K562 (cell line): ENCODE data around the gene RASSF1. TPM values are rescaled to one million over a fixed set of nuclear protein-coding genes. Genes with fewer than 3 reads are reported as not detected.

ENCODE experiments used
- ATAC-seq: fragments of 200-7000 bp; cut with Tn5 transposase; 3 replicates; pipeline ENCODE4 v1.9.1; 2020; ENCODE audit warnings: moderate library complexity
- BruUV-seq: library from RNA; stranded (reverse); fragments of 400-500 nt; replicated peaks from 2 replicates; lab custom pipeline; 2021; lab: Mats Ljungman, UMichigan
- CTCF ChIA-PET: fragments of 300-600 bp; formaldehyde crosslinking; extraction: SDS; loops from one replicate; lab custom pipeline; 2021; ENCODE audit warnings: low intra/inter-chr PET ratio; lab: Yijun Ruan, JAX
- POLR2A ChIA-PET: fragments of 300-600, 350-650 bp; sonication (Branson Sonifier 250); formaldehyde crosslinking; extraction: SDS; loops from one replicate; lab custom pipeline; 2021; ENCODE audit warnings: antibody characterized with exemption, inconsistent platforms; lab: Yijun Ruan, JAX
- DNase-seq, 4 experiments: peaks; one replicate each; pipeline versions ENCODE4 v3.0.0 to v3.0.0-alpha.2; 2011 to 2018; ENCODE audit warnings: low spot score in 3 of 4, mixed read lengths in 3 of 4; ENCODE audit errors: extremely low read depth in 1 of 4
- FAIRE-seq: peaks from 2 replicates; lab custom pipeline; 2011; peaks lifted over from hg19 to GRCh38; lab: Jason Lieb, UNC
- H2AFZ ChIP-seq: 2 replicates; pipeline ENCODE4 v1.6.0; 2011; ENCODE audit warnings: low read depth, low read length, control low read depth, inconsistent platforms
- H3K27ac ChIP-seq: fragments of 200-600 bp; 3 replicates; pipeline ENCODE4 v1.8.0; 2011; ENCODE audit warnings: low read depth, mild to moderate bottlenecking, control low read depth, inconsistent platforms, low read length, moderate library complexity, mixed read lengths; ENCODE audit errors: extremely low read depth
- H3K27me3 ChIP-seq, 2 experiments: fragments of 300-600 bp in 1 of 2; 2 replicates in 1 of 2; 3 replicates in 1 of 2; pipeline versions ENCODE4 v1.6.0 to v1.8.0; 2011; ENCODE audit warnings: inconsistent platforms in 2 of 2, low read length in 2 of 2, mild to moderate bottlenecking in 1 of 2, mixed read lengths in 1 of 2, moderate library complexity in 1 of 2; ENCODE audit not compliant: control insufficient read depth in 2 of 2, insufficient read depth in 2 of 2
- H3K36me3 ChIP-seq: fragments of 300-600 bp; 3 replicates; pipeline ENCODE4 v1.8.0; 2011; ENCODE audit warnings: mild to moderate bottlenecking, low read length, inconsistent platforms; ENCODE audit not compliant: control insufficient read depth, insufficient read depth
- H3K4me1 ChIP-seq, 2 experiments: fragments of 200-600 bp in 1 of 2; replicated peaks in 1 of 2; 2 replicates in 1 of 2; 3 replicates in 1 of 2; pipeline versions ENCODE4 v1.5.1 to v1.8.0; 2011; ENCODE audit warnings: inconsistent platforms in 2 of 2, low read length in 2 of 2, mild to moderate bottlenecking in 1 of 2, mixed read lengths in 1 of 2, moderate library complexity in 1 of 2; ENCODE audit not compliant: control insufficient read depth in 2 of 2, insufficient read depth in 2 of 2
- H3K4me2 ChIP-seq: 2 replicates; pipeline ENCODE4 v1.6.1; 2011; ENCODE audit warnings: low read length, control low read depth, inconsistent platforms, mixed read lengths; ENCODE audit not compliant: insufficient read depth
- H3K4me3 ChIP-seq: fragments of 200-600 bp; sonication (generic), shearing (Covaris generic); 2 replicates; pipeline ENCODE4 v1.5.1; 2016; ENCODE audit warnings: control low read depth, inconsistent platforms
- H3K79me2 ChIP-seq: fragments of 200-600 bp; 3 replicates; pipeline ENCODE4 v1.8.0; 2011; ENCODE audit warnings: low read length, inconsistent platforms; ENCODE audit not compliant: control insufficient read depth, insufficient read depth
- H3K9ac ChIP-seq, 2 experiments: 2 replicates each; pipeline versions ENCODE4 v1.6.0 to v1.6.1; 2011; ENCODE audit warnings: low read depth in 2 of 2, low read length in 2 of 2, control low read depth in 1 of 2, inconsistent platforms in 1 of 2, mild to moderate bottlenecking in 1 of 2, mixed read lengths in 1 of 2; ENCODE audit not compliant: insufficient read depth in 1 of 2
- H3K9me1 ChIP-seq: one replicate; pipeline ENCODE4 v1.6.0; 2011; ENCODE audit warnings: inconsistent platforms, mild to moderate bottlenecking, low read length, moderate library complexity; ENCODE audit not compliant: control insufficient read depth, insufficient read depth
- H3K9me3 ChIP-seq: replicated peaks from 2 replicates; pipeline ENCODE4 v1.5.1; 2011; ENCODE audit warnings: low read depth, low read length, inconsistent platforms; ENCODE audit not compliant: control insufficient read depth, insufficient read depth
- H4K20me1 ChIP-seq: replicated peaks from 2 replicates; pipeline ENCODE4 v1.6.1; 2011; ENCODE audit warnings: low read length, inconsistent platforms, mixed read lengths; ENCODE audit not compliant: control insufficient read depth, insufficient read depth
- ARID2 ChIP-seq: fragments of 450-650 bp; IDR thresholded peaks from 2 replicates; pipeline ENCODE4 v1.6.1; 2017; ENCODE audit warnings: antibody characterized with exemption, mild to moderate bottlenecking
- ATF7 ChIP-seq: fragments of 450-650 bp; IDR thresholded peaks from 2 replicates; pipeline ENCODE4 v1.7.1; 2014; ENCODE audit warnings: mild to moderate bottlenecking, moderate library complexity
- EGR1 ChIP-seq: fragments of 450-650 bp; conservative IDR thresholded peaks from 2 replicates; pipeline ENCODE4 v1.6.1; 2017; ENCODE audit warnings: mild to moderate bottlenecking
- ESRRB ChIP-seq: fragments of 250-450 bp; sonication (Bioruptor Pico); IDR thresholded peaks from 2 replicates; pipeline ENCODE4 v1.5.0; 2020; ENCODE audit warnings: mild to moderate bottlenecking, moderate library complexity, borderline replicate concordance
- HDAC2 ChIP-seq: fragments of 450-650 bp; IDR thresholded peaks from 2 replicates; pipeline ENCODE4 v1.6.1; 2016; ENCODE audit warnings: mild to moderate bottlenecking
- HDAC6 ChIP-seq: IDR thresholded peaks from 2 replicates; pipeline ENCODE4 v1.6.1; 2012; ENCODE audit warnings: low read depth, mild to moderate bottlenecking, control low read depth, inconsistent platforms, low read length, moderate library complexity
- KLF10 ChIP-seq: fragments of 250-450 bp; sonication (Bioruptor Pico); IDR thresholded peaks from 2 replicates; pipeline ENCODE4 v1.6.1; 2021; ENCODE audit warnings: matching md5 sums
- MTA1 ChIP-seq: fragments of 450-650 bp; IDR thresholded peaks from 2 replicates; pipeline ENCODE4 v1.6.1; 2017; ENCODE audit warnings: borderline replicate concordance
- RREB1 ChIP-seq: fragments of 250-450 bp; sonication (Bioruptor Pico); IDR thresholded peaks from 2 replicates; pipeline ENCODE4 v1.4.0; 2020
- SMARCB1 ChIP-seq: IDR thresholded peaks from 2 replicates; pipeline ENCODE4 v1.6.1; 2011; ENCODE audit warnings: improper control_type of control experiment, low read depth; ENCODE audit not compliant: insufficient read length
- SRSF3 ChIP-seq: fragments of 200-400 bp; formaldehyde crosslinking; IDR thresholded peaks from 2 replicates; pipeline ENCODE4 v1.6.1; 2016; ENCODE audit warnings: mild to moderate bottlenecking, low read length, moderate library complexity; ENCODE audit not compliant: insufficient read depth
- TAF7 ChIP-seq: fragments of 450-650 bp; IDR thresholded peaks from 2 replicates; pipeline ENCODE4 v1.6.1; 2016; ENCODE audit warnings: missing genetic modification characterization, missing compliant biosample characterization
- USF1 ChIP-seq: sonication (generic); formaldehyde crosslinking; IDR thresholded peaks from 2 replicates; pipeline ENCODE4 v1.9.0; 2022; ENCODE audit warnings: mild to moderate bottlenecking, missing genetic modification reagents
- ZFPM2 ChIP-seq: fragments of 250-450 bp; sonication (Bioruptor Pico); IDR thresholded peaks from 2 replicates; pipeline ENCODE4 v1.5.1; 2022; ENCODE audit warnings: mild to moderate bottlenecking
- ZKSCAN3 ChIP-seq: fragments of 250-450 bp; sonication (Bioruptor Pico); IDR thresholded peaks from 2 replicates; pipeline ENCODE4 v1.4.0; 2020
- ZNF277 ChIP-seq: fragments of 250-450 bp; sonication (Bioruptor Pico); IDR thresholded peaks from 2 replicates; pipeline ENCODE4 v1.8.0; 2022; ENCODE audit warnings: inconsistent platforms, mild to moderate bottlenecking, moderate library complexity, borderline replicate concordance
- WGBS: fragments of 100-300 bp; shearing (Covaris generic); methylation state at CpG from one replicate; pipeline ENCODE4 v1.1.6; 2016; ENCODE audit warnings: low coverage, mixed read lengths; ENCODE audit not compliant: insufficient coverage; ENCODE audit errors: missing lambda C conversion rate; 5-methylcytosine and 5-hydroxymethylcytosine counted together
- in situ Hi-C: fragments of 300-500 bp; cut with MboI; formaldehyde crosslinking; loops from 4 replicates; pipeline ENCODE4 v1.15.0; 2018; ENCODE audit warnings: inconsistent platforms, mixed read lengths
- intact Hi-C: fragments of 100-400 bp; cut with micrococcal nuclease; formaldehyde crosslinking; loops from 2 replicates; pipeline ENCODE4 v1.14.2; 2022
- polyA plus RNA-seq, 8 experiments: library from polyadenylated mRNA; depleted of rRNA in 4 of 8; stranded (reverse) in 5 of 8; unstranded in 3 of 8; fragments of >200 nt; fragmentation: Nextera tagmentation in 2 of 8; fragmentation: Illumina TruSeq in 1 of 8; extraction: Ambion mirVana in 2 of 8; extraction: Trizol in 1 of 8; gene quantifications; 2 replicates each; pipeline versions ENCODE4 v1.2.1 to v1.2.3, GENCODE V29; 2011 to 2014; ENCODE audit warnings: inconsistent platforms in 1 of 8, missing spikeins in 1 of 8
- total RNA-seq, 7 experiments: library from RNA; depleted of rRNA in 6 of 7; stranded (reverse); fragments of >200 nt in 6 of 7; fragmentation: Illumina TruSeq in 2 of 7; extraction: Trizol in 2 of 7; gene quantifications; 2 replicates each; pipeline versions ENCODE4 v1.2.1 to v1.2.3, GENCODE V29; 2011 to 2021; ENCODE audit warnings: low replicate concordance in 1 of 7

RASSF1 gene
- total and polyA plus RNA-seq, 9 of the 15 experiments (the other 6 are each of a cell fraction or from before 2014, with no cell fraction given) = 3.6 to 57.1 (median 24.6) TPM

- in situ Hi-C loops = no loop called here
- WGBS = 28% methylated on average over 7 of the region's 9 CpGs
- CTCF ChIA-PET = no interaction called here
These were observed 539 bp downstream of the RASSF1 start for GRCh38 chr3:50340147-50340447.

More at GRCh38 chr3:50340147-50340447, 539 bp downstream of the RASSF1 start:
- H3K9me3 ChIP-seq = no peaks in the 10 kb centered on the region
- no peak overlapping the region for H2AFZ ChIP-seq
- no TSS peak for BruUV-seq
- POLR2A ChIA-PET = interaction anchor here (1.2 kb wide), 1 partner anchor 11 kb away, joined by 5 read pairs; the partner anchor contains the start of genes CYB561D2 and NPRL2
- H3K4me1 ChIP-seq = peaks cover 27 to 59% of the 10 kb centered on the region in 2 experiments; a peak in 4 of 5 replicates
- no peaks in the 10 kb centered on the region for H4K20me1 ChIP-seq
- peak overlapping the region; percentile 96 for H3K4me3 ChIP-seq
- H3K9ac ChIP-seq = peak overlapping the region; percentile 95 to 98
- H3K9me1 ChIP-seq = peaks cover 3% of the 10 kb centered on the region
- intact Hi-C loops = no loop called here
- H3K4me2 ChIP-seq = peak overlapping the region; percentile 72
- ATAC-seq (no peak), FAIRE-seq (no peak), DNase-seq (no peak)
- H3K79me2 ChIP-seq = peaks cover 56% of the 10 kb centered on the region
- peaks cover 16% of the 10 kb centered on the region; the same call in 2 of the 3 replicates for H3K36me3 ChIP-seq
- H3K27me3 ChIP-seq = no peaks in the 10 kb centered on the region
- TF ChIP-seq ZKSCAN3 (CRISPR knock-in tag) = no peak
- no peak for TF ChIP-seq ATF7
- TF ChIP-seq MTA1 = no peak
- no peak for TF ChIP-seq ARID2
- no peak for TF ChIP-seq SMARCB1
- no peak for TF ChIP-seq RREB1 (CRISPR knock-in tag)
- no peak for TF ChIP-seq HDAC6
- TF ChIP-seq ZNF277 = no peak
- TF ChIP-seq ESRRB (CRISPR knock-in tag) = no peak
- no peak for TF ChIP-seq KLF10 (CRISPR knock-in tag)
- TF ChIP-seq USF1 (CRISPR knock-in tag) = no peak
- no peak for TF ChIP-seq HDAC2
- TF ChIP-seq ZFPM2 (CRISPR knock-in tag) = no peak
- no peak for TF ChIP-seq SRSF3
- no peak for TF ChIP-seq TAF7
- TF ChIP-seq EGR1 = no peak
- H3K27ac ChIP-seq = peak overlapping the region; percentile 99
